Esophagus squamous epithelium (tissue), 4 donors: ENCODE data around the gene RGS13.

Experiments
- POLR2A ChIP-seq, 4 donors: fragments of 450-650 bp; IDR thresholded peaks; one replicate each; pipeline ENCODE4 v1.6.1; 2017; ENCODE audit warnings: antibody characterized with exemption in 4 of 4, mild to moderate bottlenecking in 4 of 4, moderate library complexity in 3 of 4
- TF ChIP-seq, protein P1 (sequence below), 6 experiments: fragments of 450-650 bp in 4 of 6; fragments of 200-600 bp in 2 of 6; sonication (generic) in 2 of 6; IDR thresholded peaks; one replicate each; pipeline ENCODE4 v1.5.1; 2016 to 2019; ENCODE audit warnings: antibody characterized with exemption in 6 of 6, mild to moderate bottlenecking in 4 of 6, moderate library complexity in 4 of 6

DNA sequence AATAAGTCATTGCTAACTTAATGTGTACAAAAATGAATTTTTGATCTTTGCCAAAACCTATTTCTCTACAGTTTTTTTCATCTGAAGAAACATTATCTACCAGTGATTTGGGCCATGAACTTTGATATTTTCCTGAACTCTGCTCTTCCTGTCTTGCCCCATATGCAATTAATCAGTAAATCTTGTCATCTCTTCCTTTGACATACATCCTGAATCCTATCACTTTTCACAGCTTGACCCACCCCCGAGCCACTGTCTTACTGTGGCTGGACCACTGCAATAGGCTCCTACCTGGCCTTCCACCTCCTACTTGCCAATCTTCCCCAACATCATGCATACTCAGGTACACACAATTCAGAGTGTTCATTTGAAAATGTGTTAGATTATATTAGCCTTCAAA, 46.4 kb downstream of the RGS13 start:
- no peak for TF ChIP-seq POLR2A (IDR thresholded peaks at IDR 0.05)
- TF ChIP-seq, protein P1, sequence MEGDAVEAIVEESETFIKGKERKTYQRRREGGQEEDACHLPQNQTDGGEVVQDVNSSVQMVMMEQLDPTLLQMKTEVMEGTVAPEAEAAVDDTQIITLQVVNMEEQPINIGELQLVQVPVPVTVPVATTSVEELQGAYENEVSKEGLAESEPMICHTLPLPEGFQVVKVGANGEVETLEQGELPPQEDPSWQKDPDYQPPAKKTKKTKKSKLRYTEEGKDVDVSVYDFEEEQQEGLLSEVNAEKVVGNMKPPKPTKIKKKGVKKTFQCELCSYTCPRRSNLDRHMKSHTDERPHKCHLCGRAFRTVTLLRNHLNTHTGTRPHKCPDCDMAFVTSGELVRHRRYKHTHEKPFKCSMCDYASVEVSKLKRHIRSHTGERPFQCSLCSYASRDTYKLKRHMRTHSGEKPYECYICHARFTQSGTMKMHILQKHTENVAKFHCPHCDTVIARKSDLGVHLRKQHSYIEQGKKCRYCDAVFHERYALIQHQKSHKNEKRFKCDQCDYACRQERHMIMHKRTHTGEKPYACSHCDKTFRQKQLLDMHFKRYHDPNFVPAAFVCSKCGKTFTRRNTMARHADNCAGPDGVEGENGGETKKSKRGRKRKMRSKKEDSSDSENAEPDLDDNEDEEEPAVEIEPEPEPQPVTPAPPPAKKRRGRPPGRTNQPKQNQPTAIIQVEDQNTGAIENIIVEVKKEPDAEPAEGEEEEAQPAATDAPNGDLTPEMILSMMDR (IDR thresholded peaks at IDR 0.05) = no peak
